IPS-18a (cell line): ENCODE data around the gene GLRA3.
"Not testable (repeated sequence)": the region's sequence is repeated elsewhere in the genome, so short reads cannot be mapped to it uniquely, and the experiment has no call there.

Source experiments
- H3K27ac ChIP-seq: one replicate; pipeline ENCODE4 v1.5.1; 2013; ENCODE audit warnings: low read length
- H3K27me3 ChIP-seq: one replicate; pipeline ENCODE4 v1.6.1; 2013; ENCODE audit warnings: mild to moderate bottlenecking, low read length; ENCODE audit not compliant: control insufficient read depth, insufficient read depth
- H3K36me3 ChIP-seq: one replicate; pipeline ENCODE4 v1.6.1; 2013; ENCODE audit warnings: low read depth, low read length; ENCODE audit not compliant: control insufficient read depth
- H3K4me1 ChIP-seq: one replicate; pipeline ENCODE4 v1.6.1; 2013; ENCODE audit warnings: low read depth, low read length; ENCODE audit not compliant: control insufficient read depth
- H3K4me3 ChIP-seq: one replicate; pipeline ENCODE4 v1.5.1; 2013; ENCODE audit warnings: low read length
- H3K9ac ChIP-seq: one replicate; pipeline ENCODE4 v1.6.1; 2013; ENCODE audit warnings: mild to moderate bottlenecking, low read length, moderate library complexity
- H3K9me3 ChIP-seq: one replicate; pipeline ENCODE4 v1.6.1; 2013; ENCODE audit warnings: low read depth, low read length; ENCODE audit not compliant: control insufficient read depth

GLRA3 gene

GRCh38 chr4:174808119-174808518 is 20.9 kb downstream of the GLRA3 start:
- no peaks in the 10 kb centered on the region for H3K9me3 ChIP-seq
- no peaks in the 10 kb centered on the region for H3K27me3 ChIP-seq
- H3K4me3 ChIP-seq: no peak overlapping the region
- H3K36me3 ChIP-seq: no peaks in the 10 kb centered on the region
- no peak overlapping the region for H3K9ac ChIP-seq
- H3K27ac ChIP-seq: no peak overlapping the region
- peaks cover 12% of the 10 kb centered on the region for H3K4me1 ChIP-seq

DNA sequence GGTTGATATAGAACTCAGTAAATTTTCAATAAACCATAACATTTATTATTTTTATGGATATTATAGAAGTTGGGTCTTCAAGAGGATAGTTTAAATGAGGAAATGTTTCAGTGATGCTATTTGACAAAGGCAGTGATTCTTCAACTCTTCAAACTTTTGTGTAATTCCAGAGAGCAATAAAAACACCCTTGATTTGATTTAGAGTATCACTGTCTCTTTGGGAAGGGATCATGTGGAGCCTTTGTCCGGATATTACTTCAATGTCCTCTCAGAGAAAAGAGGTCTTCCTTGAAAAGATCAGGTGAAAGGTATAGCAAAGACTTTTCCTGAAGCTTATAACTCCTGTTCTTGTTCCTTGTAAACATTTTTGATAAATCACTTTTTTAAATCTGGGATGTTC is 23.3 kb downstream of the GLRA3 start:
- no peak overlapping the region for H3K9ac ChIP-seq
- no peak overlapping the region for H3K27ac ChIP-seq
- peaks cover 4% of the 10 kb centered on the region for H3K4me1 ChIP-seq
- peaks cover 3% of the 10 kb centered on the region for H3K9me3 ChIP-seq
- H3K36me3 ChIP-seq: no peaks in the 10 kb centered on the region
- H3K27me3 ChIP-seq: no peaks in the 10 kb centered on the region
- no peak overlapping the region for H3K4me3 ChIP-seq

DNA sequence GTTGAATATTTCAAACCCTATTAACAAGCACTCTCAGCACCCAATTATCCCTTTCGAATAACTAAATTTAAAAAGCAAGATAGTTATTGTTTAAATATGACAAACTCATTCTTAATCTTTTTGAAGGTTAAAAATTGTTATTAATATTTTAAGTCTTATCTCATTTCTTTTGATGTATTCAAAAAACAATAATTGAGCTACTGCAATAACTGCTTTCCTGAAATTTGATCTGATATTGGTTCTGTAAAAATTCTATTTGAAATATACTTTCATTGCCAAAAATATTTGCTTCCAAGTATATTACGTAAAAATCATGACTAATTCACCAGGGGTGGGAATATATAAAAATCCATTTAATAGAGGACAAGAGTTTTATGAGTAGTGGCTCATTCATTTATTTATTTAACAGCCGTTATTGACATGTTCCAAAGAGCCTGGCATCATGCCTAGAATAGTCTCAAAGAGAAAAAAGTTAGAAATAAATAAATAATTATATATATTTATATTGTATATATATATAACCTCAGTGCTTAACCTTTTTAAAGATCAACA is 34.4 kb downstream of the GLRA3 start:
- no peaks in the 10 kb centered on the region for H3K36me3 ChIP-seq
- no peaks in the 10 kb centered on the region for H3K9me3 ChIP-seq
- no peaks in the 10 kb centered on the region for H3K27me3 ChIP-seq
- no peak overlapping the region for H3K4me3 ChIP-seq
- H3K4me1 ChIP-seq: no peaks in the 10 kb centered on the region
- no peak overlapping the region for H3K9ac ChIP-seq
- H3K27ac ChIP-seq: no peak overlapping the region

GRCh38 chr4:174789657-174790056 is 39.4 kb downstream of the GLRA3 start:
- Histone ChIP-seq H3K4me3 (no peak overlapping the region), H3K27me3 (no peaks in the 10 kb centered on the region), H3K36me3 (no peaks in the 10 kb centered on the region), H3K9me3 (no peaks in the 10 kb centered on the region), H3K9ac (no peak overlapping the region), H3K4me1 (no peaks in the 10 kb centered on the region), H3K27ac (no peak overlapping the region)

GRCh38 chr4:174778274-174778986 is 50.6 kb downstream of the GLRA3 start:
- not testable (repeated sequence) for H3K27me3 ChIP-seq, H3K36me3 ChIP-seq, H3K4me1 ChIP-seq, H3K27ac ChIP-seq, H3K4me3 ChIP-seq, H3K9ac ChIP-seq, H3K9me3 ChIP-seq

- no peak overlapping the region for H3K9ac ChIP-seq
- no peaks in the 10 kb centered on the region for H3K27me3 ChIP-seq
- H3K4me3 ChIP-seq: no peak overlapping the region
- no peaks in the 10 kb centered on the region for H3K9me3 ChIP-seq
- H3K36me3 ChIP-seq: no peaks in the 10 kb centered on the region
- no peaks in the 10 kb centered on the region for H3K4me1 ChIP-seq
- no peak overlapping the region for H3K27ac ChIP-seq
Measured at GRCh38 chr4:174775366-174775765, 53.7 kb downstream of the GLRA3 start.

GRCh38 chr4:174764105-174764729 is 64.8 kb downstream of the GLRA3 start:
- Histone ChIP-seq H3K4me1 (no peaks in the 10 kb centered on the region), H3K27ac (no peak overlapping the region), H3K36me3 (no peaks in the 10 kb centered on the region)

DNA sequence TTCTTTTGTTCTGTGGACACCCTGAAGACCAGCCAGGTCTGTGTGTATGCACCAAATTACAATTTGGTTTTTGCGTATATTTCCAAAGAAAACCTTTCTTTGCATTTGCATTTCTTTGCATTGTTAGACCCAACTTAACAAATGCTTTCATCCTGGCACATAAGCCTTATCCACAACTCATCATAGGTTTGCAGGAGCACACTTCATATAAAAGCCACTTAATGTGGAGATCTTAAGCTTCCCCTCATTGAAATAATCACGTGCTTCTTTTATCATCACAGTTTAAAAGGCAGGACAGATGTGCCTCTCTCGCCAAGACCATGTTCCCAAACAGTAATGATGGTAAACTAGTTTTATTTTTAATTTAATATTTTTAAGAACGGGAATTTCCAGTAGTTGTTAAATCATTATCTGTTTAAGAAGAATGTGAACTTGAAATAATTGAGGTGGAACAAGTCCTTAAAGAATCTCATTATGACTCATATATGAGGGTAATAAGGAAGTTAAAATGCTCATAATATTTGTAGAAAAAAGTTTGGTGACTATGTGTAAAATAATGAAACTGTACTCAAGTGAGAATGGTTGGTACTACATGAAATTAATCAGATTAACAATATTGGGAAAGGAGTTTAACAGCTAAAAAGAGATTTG is 65.5 kb downstream of the GLRA3 start:
- Histone ChIP-seq H3K9me3 (no peaks in the 10 kb centered on the region), H3K4me3 (no peak overlapping the region), H3K27ac (no peak overlapping the region), H3K4me1 (no peaks in the 10 kb centered on the region), H3K27me3 (no peaks in the 10 kb centered on the region), H3K9ac (no peak overlapping the region), H3K36me3 (no peaks in the 10 kb centered on the region)

More at GRCh38 chr4:174764105-174764729, 64.8 kb downstream of the GLRA3 start:
- Histone ChIP-seq H3K27me3 (no peaks in the 10 kb centered on the region), H3K9ac (no peak overlapping the region), H3K9me3 (no peaks in the 10 kb centered on the region), H3K4me3 (no peak overlapping the region)

DNA sequence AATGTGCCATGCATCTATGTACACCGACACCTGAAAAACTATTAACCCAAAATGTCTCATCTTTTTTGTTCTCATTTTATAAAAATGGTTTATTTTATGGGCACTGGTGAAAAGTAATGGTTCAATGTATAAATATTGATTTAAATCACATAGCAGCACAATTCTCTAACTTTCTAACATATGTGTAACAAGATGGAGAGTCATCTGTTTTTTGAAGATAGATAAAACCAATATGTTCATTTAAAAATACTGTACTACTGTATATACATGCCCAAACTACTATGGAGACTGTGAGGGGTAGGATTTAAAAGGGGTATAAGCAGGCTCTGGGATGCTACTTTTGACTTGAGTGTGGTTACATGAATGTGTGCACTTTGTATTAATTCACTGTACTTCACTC is 67.6 kb downstream of the GLRA3 start:
- H3K36me3 ChIP-seq: no peaks in the 10 kb centered on the region
- H3K27ac ChIP-seq: no peak overlapping the region
- H3K4me1 ChIP-seq: no peaks in the 10 kb centered on the region
- H3K4me3 ChIP-seq: no peak overlapping the region
- H3K9me3 ChIP-seq: no peaks in the 10 kb centered on the region
- no peak overlapping the region for H3K9ac ChIP-seq
- no peaks in the 10 kb centered on the region for H3K27me3 ChIP-seq

DNA sequence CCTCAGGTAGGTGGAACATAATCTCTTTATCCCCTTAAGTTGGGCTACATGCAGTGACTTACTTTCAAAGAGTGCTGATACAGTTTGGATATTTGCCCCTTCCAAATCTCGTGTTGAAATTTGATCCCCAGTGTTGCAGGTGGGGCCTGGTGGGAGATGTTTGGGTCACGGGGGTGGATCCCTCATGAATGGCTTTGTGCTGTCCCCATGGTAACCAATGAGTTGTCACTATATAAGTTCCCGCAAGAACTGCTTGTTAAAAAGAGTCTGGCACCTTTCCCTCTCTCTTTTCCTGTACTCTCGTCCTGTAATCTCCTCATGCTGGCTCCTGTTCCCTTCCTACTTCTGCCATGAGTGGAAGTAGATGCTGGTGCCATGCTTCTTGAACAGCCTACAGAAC is 71.3 kb downstream of the GLRA3 start:
- Histone ChIP-seq H3K9me3 (no peaks in the 10 kb centered on the region), H3K4me3 (no peak overlapping the region), H3K27ac (no peak overlapping the region), H3K9ac (no peak overlapping the region), H3K4me1 (no peaks in the 10 kb centered on the region), H3K27me3 (no peaks in the 10 kb centered on the region), H3K36me3 (no peaks in the 10 kb centered on the region)

DNA sequence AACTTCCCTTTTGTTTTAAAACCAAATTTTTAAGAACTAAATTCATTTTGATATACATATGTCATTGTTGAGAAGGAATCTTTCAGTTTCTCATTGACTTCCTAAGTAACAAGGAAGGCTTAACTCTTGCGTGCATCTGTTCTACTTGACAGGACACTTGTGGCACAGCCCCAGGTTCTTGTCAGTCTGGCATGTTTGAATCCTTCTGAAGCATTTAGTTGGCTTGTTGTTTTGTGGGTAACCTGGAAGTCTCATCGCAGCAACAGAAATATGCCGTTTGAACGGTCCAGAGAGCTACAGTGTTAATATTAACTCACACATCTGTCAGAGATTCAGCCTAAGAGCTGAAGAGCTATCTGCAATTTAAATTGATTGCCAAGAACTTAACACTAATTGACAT is 76.0 kb downstream of the GLRA3 start:
- H3K27me3 ChIP-seq: no peaks in the 10 kb centered on the region
- H3K9ac ChIP-seq: no peak overlapping the region
- H3K4me3 ChIP-seq: no peak overlapping the region
- no peaks in the 10 kb centered on the region for H3K36me3 ChIP-seq
- H3K27ac ChIP-seq: no peak overlapping the region
- H3K4me1 ChIP-seq: no peaks in the 10 kb centered on the region
- no peaks in the 10 kb centered on the region for H3K9me3 ChIP-seq
